HEK293 (cell line): ENCODE data around the gene HRCT1.

ENCODE experiments used
- CTCF ChIA-PET: fragments of 350-600 bp; formaldehyde crosslinking; extraction: SDS; loops from one replicate; lab custom pipeline; 2021; ENCODE audit warnings: antibody characterized with exemption; lab: Yijun Ruan, JAX
- POLR2A ChIA-PET: fragments of 300-600 bp; formaldehyde crosslinking; extraction: SDS; loops from one replicate; lab custom pipeline; 2020; ENCODE audit warnings: antibody characterized with exemption, inconsistent platforms; lab: Yijun Ruan, JAX
- H3K27ac ChIP-seq: fragments of 200-500 bp; sonication (Bioruptor generic); 2 replicates; pipeline ENCODE4 v1.5.1; 2014; ENCODE audit warnings: low read depth, low read length, control low read depth, inconsistent platforms; ENCODE audit errors: extremely low read depth
- H3K36me3 ChIP-seq, 2 experiments: fragments of 200-500 bp in 1 of 2; sonication (Bioruptor generic) in 1 of 2; 1 replicate in 1 of 2; 2 replicates in 1 of 2; pipeline ENCODE4 v1.5.1; 2014 to 2017; ENCODE audit warnings: inconsistent platforms in 2 of 2, low read length in 2 of 2; ENCODE audit not compliant: control insufficient read depth in 2 of 2, insufficient read depth in 1 of 2
- H3K4me1 ChIP-seq: fragments of 200-500 bp; sonication (Bioruptor generic); 2 replicates; pipeline ENCODE4 v1.5.1; 2014; ENCODE audit warnings: mild to moderate bottlenecking, low read length, inconsistent platforms; ENCODE audit not compliant: control insufficient read depth, insufficient read depth
- H3K4me3 ChIP-seq: 2 replicates; pipeline ENCODE4 v1.5.1; 2011; ENCODE audit warnings: low read depth, mild to moderate bottlenecking, control low read depth, low read length, moderate library complexity
- H3K9me3 ChIP-seq: fragments of 200-500 bp; sonication (Bioruptor generic); 2 replicates; pipeline ENCODE4 v1.5.1; 2014; ENCODE audit warnings: low read depth, low read length, inconsistent platforms; ENCODE audit not compliant: control insufficient read depth, insufficient read depth
- AEBP2 ChIP-seq: fragments of 450-650 bp; formaldehyde crosslinking; IDR thresholded peaks from 2 replicates; pipeline ENCODE4 v1.5.1; 2016; ENCODE audit warnings: missing biosample characterization, missing genetic modification characterization, borderline replicate concordance
- BCL11B ChIP-seq: fragments of 450-650 bp; formaldehyde crosslinking; IDR thresholded peaks from 2 replicates; pipeline ENCODE4 v1.5.1; 2016; ENCODE audit warnings: low read depth, missing biosample characterization, missing genetic modification characterization
- FEZF1 ChIP-seq: fragments of 450-650 bp; formaldehyde crosslinking; IDR thresholded peaks from 2 replicates; pipeline ENCODE4 v1.5.1; 2016; ENCODE audit warnings: missing biosample characterization, missing genetic modification characterization
- KLF17 ChIP-seq: fragments of 450-650 bp; formaldehyde crosslinking; IDR thresholded peaks from 2 replicates; pipeline ENCODE4 v1.5.1; 2016; ENCODE audit warnings: missing biosample characterization, missing genetic modification characterization
- KLF8 ChIP-seq: fragments of 450-650 bp; formaldehyde crosslinking; IDR thresholded peaks from 2 replicates; pipeline ENCODE4 v1.5.1; 2016; ENCODE audit warnings: missing biosample characterization, missing genetic modification characterization
- MYNN ChIP-seq: fragments of 450-650 bp; formaldehyde crosslinking; IDR thresholded peaks from 2 replicates; pipeline ENCODE4 v1.5.1; 2016; ENCODE audit warnings: missing biosample characterization, missing genetic modification characterization, borderline replicate concordance
- OVOL3 ChIP-seq: fragments of 450-650 bp; formaldehyde crosslinking; IDR thresholded peaks from 2 replicates; pipeline ENCODE4 v1.5.1; 2016; ENCODE audit warnings: missing biosample characterization, missing genetic modification characterization
- TSHZ1 ChIP-seq: fragments of 450-650 bp; formaldehyde crosslinking; IDR thresholded peaks from 2 replicates; pipeline ENCODE4 v1.5.1; 2016; ENCODE audit warnings: missing biosample characterization, missing genetic modification characterization, borderline replicate concordance
- ZFP37 ChIP-seq: fragments of 450-650 bp; formaldehyde crosslinking; IDR thresholded peaks from 2 replicates; pipeline ENCODE4 v1.5.1; 2016; ENCODE audit warnings: missing biosample characterization, missing genetic modification characterization
- ZFP69B ChIP-seq: fragments of 450-650 bp; formaldehyde crosslinking; IDR thresholded peaks from 2 replicates; pipeline ENCODE4 v1.5.1; 2016; ENCODE audit warnings: missing biosample characterization, missing genetic modification characterization
- ZNF169 ChIP-seq: fragments of 450-650 bp; formaldehyde crosslinking; IDR thresholded peaks from 2 replicates; pipeline ENCODE4 v1.5.1; 2016; ENCODE audit warnings: missing biosample characterization, missing genetic modification characterization
- ZNF184 ChIP-seq: fragments of 450-650 bp; IDR thresholded peaks from 2 replicates; pipeline ENCODE4 v1.5.1; 2018; ENCODE audit warnings: missing biosample characterization, mild to moderate bottlenecking, missing genetic modification characterization
- ZNF223 ChIP-seq: fragments of 450-650 bp; formaldehyde crosslinking; IDR thresholded peaks from 2 replicates; pipeline ENCODE4 v1.5.1; 2016; ENCODE audit warnings: missing biosample characterization, missing genetic modification characterization
- ZNF239 ChIP-seq: fragments of 450-650 bp; formaldehyde crosslinking; IDR thresholded peaks from 2 replicates; pipeline ENCODE4 v1.5.1; 2016; ENCODE audit warnings: missing biosample characterization, missing genetic modification characterization
- ZNF26 ChIP-seq: fragments of 450-650 bp; formaldehyde crosslinking; IDR thresholded peaks from 2 replicates; pipeline ENCODE4 v1.5.1; 2016; ENCODE audit warnings: missing biosample characterization, missing genetic modification characterization
- ZNF341 ChIP-seq: fragments of 450-650 bp; formaldehyde crosslinking; IDR thresholded peaks from 2 replicates; pipeline ENCODE4; 2016; ENCODE audit warnings: low read depth, missing biosample characterization, missing genetic modification characterization
- ZNF423 ChIP-seq: fragments of 450-650 bp; formaldehyde crosslinking; IDR thresholded peaks from 2 replicates; pipeline ENCODE4 v1.5.1; 2016; ENCODE audit warnings: missing biosample characterization, missing genetic modification characterization
- ZNF585B ChIP-seq: fragments of 450-650 bp; formaldehyde crosslinking; IDR thresholded peaks from 2 replicates; pipeline ENCODE4 v1.5.1; 2016; ENCODE audit warnings: missing biosample characterization, missing genetic modification characterization
- ZNF707 ChIP-seq: fragments of 450-650 bp; formaldehyde crosslinking; IDR thresholded peaks from 2 replicates; pipeline ENCODE4 v1.5.1; 2016; ENCODE audit warnings: missing biosample characterization, missing genetic modification characterization
- ZSCAN18 ChIP-seq: fragments of 450-650 bp; formaldehyde crosslinking; IDR thresholded peaks from 2 replicates; pipeline ENCODE4 v1.5.1; 2016; ENCODE audit warnings: missing biosample characterization, missing genetic modification characterization
- ZSCAN30 ChIP-seq: fragments of 450-650 bp; IDR thresholded peaks from 2 replicates; pipeline ENCODE4 v1.5.1; 2018; ENCODE audit warnings: missing biosample characterization, mild to moderate bottlenecking, missing genetic modification characterization, moderate library complexity
- TF ChIP-seq, protein P1 (sequence below): fragments of 450-650 bp; formaldehyde crosslinking; conservative IDR thresholded peaks from 2 replicates; pipeline ENCODE4 v1.5.1; 2016; ENCODE audit warnings: low read depth, missing biosample characterization, missing genetic modification characterization

HRCT1 gene

DNA sequence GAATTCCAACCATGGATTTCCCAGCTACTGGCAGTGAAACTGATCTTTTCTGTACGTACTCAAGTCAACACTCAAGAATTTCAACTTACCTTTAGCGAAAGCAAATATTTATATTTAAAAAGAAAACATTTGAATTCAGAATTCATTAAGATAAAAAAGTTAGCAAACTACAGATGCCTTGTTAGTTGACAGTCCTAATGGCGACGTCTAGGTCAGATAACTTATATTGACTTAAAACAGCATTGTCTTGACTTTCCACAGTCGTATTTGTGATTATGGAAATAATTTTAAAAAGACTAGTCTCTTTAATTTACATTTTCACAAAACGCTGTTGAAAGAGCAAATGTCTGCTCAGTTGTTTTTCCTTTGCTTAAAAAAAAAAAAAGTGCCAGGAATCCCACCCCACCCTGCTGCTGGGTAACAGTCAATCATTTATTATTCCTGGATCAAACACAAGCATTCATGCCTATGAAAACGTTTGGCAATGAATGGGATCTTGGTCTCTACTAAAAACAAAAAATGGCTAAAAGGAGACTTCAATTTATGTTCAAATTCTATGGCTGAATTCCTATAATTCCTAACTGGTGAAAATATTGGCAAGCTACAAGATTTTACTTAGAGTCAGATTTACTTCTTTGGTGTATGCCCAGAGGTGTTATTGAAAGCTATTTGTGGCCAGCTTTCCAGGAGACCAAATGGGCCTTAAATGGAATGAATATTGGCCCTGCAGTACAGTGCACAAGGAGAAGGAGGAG lies 29.9 kb downstream of the HRCT1 start (continued):
- TF ChIP-seq TSHZ1 (no peak), ZNF26 (tag by site-specific recombination) (no peak), ZSCAN30 (tag by site-specific recombination) (no peak), ZNF341 (no peak), MYNN (tag by site-specific recombination) (no peak), ZFP37 (tag by site-specific recombination) (no peak), ZNF423 (tag by site-specific recombination) (no peak), ZNF585B (tag by site-specific recombination) (no peak), ZSCAN18 (tag by site-specific recombination) (no peak), ZNF707 (tag by site-specific recombination) (no peak), ZNF223 (no peak), FEZF1 (tag by site-specific recombination) (no peak)

- Histone ChIP-seq H3K4me3 (no peak overlapping the region), H3K4me1 (no peaks in the 10 kb centered on the region), H3K36me3 (no peaks in the 10 kb centered on the region), H3K27ac (no peak overlapping the region), H3K9me3 (no peaks in the 10 kb centered on the region)
- POLR2A ChIA-PET, result no interaction called here
- CTCF ChIA-PET, result interaction anchor here (1.0 to 8.7 kb wide), 3 partner anchors 9 to 71 kb away, joined by 3 to 46 read pairs (median 3); no protein-coding TSS in a partner anchor
- no peak for TF ChIP-seq ZSCAN18 (tag by site-specific recombination)
- TF ChIP-seq BCL11B, result no peak
- no peak for TF ChIP-seq KLF17
- no peak for TF ChIP-seq ZNF239 (tag by site-specific recombination)
- no peak for TF ChIP-seq AEBP2 (tag by site-specific recombination)
- no peak for TF ChIP-seq OVOL3 (tag by site-specific recombination)
- TF ChIP-seq ZNF184 (tag by site-specific recombination), result no peak
- no peak for TF ChIP-seq KLF8 (tag by site-specific recombination)
- TF ChIP-seq ZNF585B (tag by site-specific recombination), result no peak
- TF ChIP-seq ZNF169 (tag by site-specific recombination), result no peak
- no peak for TF ChIP-seq ZFP69B
- TF ChIP-seq, protein P1, sequence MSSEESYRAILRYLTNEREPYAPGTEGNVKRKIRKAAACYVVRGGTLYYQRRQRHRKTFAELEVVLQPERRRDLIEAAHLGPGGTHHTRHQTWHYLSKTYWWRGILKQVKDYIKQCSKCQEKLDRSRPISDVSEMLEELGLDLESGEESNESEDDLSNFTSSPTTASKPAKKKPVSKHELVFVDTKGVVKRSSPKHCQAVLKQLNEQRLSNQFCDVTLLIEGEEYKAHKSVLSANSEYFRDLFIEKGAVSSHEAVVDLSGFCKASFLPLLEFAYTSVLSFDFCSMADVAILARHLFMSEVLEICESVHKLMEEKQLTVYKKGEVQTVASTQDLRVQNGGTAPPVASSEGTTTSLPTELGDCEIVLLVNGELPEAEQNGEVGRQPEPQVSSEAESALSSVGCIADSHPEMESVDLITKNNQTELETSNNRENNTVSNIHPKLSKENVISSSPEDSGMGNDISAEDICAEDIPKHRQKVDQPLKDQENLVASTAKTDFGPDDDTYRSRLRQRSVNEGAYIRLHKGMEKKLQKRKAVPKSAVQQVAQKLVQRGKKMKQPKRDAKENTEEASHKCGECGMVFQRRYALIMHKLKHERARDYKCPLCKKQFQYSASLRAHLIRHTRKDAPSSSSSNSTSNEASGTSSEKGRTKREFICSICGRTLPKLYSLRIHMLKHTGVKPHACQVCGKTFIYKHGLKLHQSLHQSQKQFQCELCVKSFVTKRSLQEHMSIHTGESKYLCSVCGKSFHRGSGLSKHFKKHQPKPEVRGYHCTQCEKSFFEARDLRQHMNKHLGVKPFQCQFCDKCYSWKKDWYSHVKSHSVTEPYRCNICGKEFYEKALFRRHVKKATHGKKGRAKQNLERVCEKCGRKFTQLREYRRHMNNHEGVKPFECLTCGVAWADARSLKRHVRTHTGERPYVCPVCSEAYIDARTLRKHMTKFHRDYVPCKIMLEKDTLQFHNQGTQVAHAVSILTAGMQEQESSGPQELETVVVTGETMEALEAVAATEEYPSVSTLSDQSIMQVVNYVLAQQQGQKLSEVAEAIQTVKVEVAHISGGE (tag by site-specific recombination), result no peak
Measured at GRCh38 chr9:35937227-35937626, 31.2 kb downstream of the HRCT1 start.
